A673 (cell line): ENCODE results near the gene AKR1C4.

ENCODE experiments used
- EZH2 ChIP-seq: fragments of 200-600 bp; sonication (generic); IDR thresholded peaks from 2 replicates; pipeline ENCODE4 v1.6.1; 2017; ENCODE audit warnings: borderline replicate concordance, low read depth, mild to moderate bottlenecking, mixed read lengths, antibody characterized with exemption, low read length; ENCODE audit not compliant: poor library complexity, severe bottlenecking
- TF ChIP-seq, protein P1 (sequence below): fragments of 300-800, 200-600 bp; sonication (generic); conservative IDR thresholded peaks from 2 replicates; pipeline ENCODE4 v1.5.1; 2017; ENCODE audit warnings: low read depth, mild to moderate bottlenecking, antibody characterized with exemption, low read length, moderate library complexity, mixed read lengths

DNA sequence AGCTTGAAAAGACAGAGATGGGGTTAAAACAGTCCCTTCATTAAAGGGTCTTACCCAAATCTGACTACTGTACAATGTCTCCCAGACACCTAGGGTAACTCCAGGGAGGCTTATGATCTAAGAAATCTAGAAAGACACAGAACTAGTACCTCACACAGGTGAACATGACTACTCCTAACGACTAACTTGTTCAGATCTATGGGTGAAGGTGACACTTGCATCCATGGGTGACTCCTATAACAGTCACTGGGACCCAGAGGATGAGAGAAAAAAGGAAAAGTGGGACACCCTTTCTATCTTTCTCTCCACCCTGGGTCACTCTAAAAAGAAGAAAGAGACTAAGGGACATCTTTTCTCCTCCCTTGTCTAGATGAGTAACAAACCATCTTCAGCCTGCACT lies 30.9 kb upstream of the AKR1C4 start:
- TF ChIP-seq, protein P1, sequence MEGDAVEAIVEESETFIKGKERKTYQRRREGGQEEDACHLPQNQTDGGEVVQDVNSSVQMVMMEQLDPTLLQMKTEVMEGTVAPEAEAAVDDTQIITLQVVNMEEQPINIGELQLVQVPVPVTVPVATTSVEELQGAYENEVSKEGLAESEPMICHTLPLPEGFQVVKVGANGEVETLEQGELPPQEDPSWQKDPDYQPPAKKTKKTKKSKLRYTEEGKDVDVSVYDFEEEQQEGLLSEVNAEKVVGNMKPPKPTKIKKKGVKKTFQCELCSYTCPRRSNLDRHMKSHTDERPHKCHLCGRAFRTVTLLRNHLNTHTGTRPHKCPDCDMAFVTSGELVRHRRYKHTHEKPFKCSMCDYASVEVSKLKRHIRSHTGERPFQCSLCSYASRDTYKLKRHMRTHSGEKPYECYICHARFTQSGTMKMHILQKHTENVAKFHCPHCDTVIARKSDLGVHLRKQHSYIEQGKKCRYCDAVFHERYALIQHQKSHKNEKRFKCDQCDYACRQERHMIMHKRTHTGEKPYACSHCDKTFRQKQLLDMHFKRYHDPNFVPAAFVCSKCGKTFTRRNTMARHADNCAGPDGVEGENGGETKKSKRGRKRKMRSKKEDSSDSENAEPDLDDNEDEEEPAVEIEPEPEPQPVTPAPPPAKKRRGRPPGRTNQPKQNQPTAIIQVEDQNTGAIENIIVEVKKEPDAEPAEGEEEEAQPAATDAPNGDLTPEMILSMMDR, result no peak
- TF ChIP-seq EZH2, result no peak
